ENCODE data around the gene SPTBN5.

SPTBN5 gene

DNA sequence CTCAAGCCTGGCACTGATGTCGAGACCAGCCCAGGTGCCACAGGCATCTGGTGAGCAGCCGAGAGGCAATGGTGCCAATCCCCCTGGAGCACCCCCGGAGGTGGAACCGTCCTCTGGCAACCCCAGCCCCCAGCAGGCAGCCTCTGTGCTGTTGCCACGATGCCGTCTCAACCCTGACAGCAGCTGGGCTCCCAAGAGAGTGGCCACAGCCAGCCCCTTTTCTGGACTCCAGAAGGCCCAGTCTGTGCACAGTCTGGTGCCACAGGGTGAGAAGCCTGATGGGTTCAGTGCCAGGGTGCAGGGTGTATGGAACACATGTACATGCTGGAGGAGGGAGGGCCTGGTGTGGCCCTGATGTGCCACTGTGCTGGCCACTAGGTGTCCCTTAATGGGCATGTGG, 70.9 kb downstream of the SPTBN5 start:
- DNase-seq = no peak

DNA sequence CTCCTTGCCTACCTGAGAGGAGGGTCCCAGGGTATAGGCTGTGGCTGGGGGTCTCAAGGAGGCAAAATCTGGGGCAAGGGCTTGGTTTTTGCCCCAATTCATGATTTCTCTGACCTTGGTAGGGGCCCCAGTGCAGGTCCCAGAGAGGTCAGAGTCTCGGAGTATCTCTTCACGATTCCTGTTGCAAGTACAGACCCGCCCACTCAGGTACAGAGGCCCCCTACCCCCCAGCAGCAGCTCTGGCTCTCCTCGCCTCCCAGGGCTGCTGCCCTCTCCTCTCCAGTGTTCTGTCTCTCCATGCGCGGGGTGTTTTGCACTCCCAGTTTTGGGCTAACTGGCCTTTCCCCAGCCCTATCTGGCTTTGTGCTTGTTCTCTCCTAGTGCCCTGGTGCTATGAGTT, 71.4 kb downstream of the SPTBN5 start:
- DNase-seq = no peak

DNA sequence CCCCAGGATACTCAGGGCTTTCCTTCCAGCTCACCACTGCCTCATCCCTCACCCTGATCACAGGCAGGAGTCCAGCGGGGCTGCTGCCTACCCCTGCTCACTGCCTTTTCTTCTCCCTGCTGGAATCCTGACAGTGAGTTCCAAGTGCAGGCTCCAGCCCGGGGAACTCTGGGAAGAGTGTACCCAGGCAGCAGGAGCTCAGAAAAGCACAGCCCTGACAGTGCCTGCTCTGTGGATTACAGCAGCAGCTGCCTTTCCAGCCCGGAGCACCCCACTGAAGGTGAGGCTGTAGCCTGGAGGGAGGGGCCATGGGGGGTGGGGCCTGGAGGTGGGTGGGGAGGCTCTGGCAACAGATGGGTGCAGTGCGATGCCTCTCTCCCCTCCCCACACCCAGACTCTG, 72.0 kb downstream of the SPTBN5 start:
- DNase-seq = no peak

DNA sequence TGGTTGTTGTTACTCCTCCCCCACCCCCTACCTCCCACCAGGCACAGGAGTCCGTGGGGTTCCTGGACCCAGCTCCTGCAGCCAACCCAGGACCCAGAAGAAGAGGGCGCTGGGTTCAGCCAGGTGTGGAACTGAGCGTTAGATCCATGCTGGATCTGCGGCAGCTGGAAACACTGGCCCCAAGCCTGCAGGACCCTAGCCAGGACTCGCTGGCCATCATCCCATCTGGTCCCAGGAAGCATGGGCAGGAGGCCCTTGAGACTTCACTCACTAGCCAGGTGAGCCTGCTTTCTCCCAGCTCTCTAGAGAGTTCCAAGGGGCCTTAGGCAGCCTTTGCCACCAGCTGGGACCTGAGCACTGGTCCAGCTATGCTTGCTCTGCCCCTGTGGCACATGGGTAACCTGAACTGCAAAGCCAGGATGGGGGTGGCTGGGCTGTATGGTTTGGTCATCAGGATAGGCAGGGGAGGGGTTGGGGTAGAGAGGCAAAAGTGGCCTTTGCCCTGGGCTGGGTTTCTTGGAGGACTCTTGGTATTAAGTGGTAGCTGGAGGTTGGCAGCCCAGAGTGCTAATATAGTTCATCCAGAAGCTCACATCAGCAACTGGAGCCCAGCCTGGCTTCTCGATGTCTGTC, 72.9 kb downstream of the SPTBN5 start:
- no peak for DNase-seq

DNA sequence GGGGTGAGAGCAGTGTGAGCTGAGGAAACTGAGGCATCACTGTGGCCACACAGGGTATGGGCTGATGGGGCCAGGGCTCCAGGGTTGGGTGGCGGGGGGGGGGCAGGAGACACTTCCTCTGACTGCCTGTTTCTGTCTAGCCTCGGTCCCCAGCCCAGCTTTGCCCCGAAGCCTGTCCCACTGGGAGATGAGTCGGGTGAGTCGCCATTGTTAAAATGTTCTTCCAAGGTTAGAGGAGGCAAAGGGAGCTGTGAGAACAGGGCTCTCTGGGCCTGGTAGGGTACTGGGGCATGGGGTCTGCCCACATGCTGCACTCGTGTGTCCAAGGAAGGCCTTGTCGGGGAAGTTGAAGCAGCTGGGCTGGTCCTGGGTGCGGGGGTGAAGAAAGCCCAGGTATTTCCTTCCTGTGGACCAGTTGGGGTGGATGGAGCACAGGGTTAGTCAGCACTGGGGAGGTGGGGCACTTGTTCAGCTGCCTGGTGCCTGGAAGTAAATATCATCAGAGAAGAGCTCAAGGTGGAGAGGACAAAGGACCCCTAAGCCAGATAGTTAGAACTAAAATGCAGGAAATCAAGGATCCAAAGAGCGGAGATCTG, 74.3 kb downstream of the SPTBN5 start:
- no peak for DNase-seq

DNA sequence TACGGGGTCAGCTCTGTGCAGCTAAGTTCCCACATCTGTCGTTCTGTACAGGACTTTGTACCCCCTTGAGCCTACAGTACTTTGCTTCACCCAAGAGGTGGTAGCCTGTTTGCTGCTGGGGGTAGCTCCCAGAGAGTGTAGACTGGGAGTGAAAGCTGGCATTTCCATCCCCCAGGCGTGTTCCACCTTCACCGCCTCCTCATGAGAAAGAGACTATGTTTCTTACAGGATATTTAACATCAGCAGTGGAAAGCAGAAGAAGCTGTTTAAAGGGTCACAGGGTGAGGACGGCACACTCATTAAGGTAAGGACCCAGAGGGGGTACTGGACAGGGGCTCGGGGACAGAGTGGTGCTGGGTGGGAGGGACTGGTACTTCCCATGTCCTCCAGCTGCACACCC, 76.1 kb downstream of the SPTBN5 start:
- no peak for DNase-seq

DNA sequence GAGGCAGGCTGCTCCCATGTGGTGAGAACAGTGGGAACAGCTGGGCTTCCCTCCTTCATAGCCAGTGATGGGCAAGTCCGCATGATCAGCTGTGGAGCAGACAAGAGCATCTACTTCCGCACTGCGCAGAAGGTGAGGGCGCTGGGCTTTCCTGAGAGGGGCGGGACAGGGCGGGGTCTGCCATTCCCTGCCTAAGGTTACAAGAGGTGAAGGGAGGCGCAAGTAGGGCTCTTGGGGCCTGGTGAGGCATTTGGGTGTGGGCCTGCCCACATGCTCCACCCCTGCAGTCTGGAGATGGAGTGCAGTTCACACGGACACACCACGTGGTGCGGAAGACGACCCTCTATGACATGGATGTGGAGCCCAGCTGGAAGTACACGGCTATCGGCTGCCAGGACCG, 76.5 kb downstream of the SPTBN5 start:
- DNase-seq = no peak

DNA sequence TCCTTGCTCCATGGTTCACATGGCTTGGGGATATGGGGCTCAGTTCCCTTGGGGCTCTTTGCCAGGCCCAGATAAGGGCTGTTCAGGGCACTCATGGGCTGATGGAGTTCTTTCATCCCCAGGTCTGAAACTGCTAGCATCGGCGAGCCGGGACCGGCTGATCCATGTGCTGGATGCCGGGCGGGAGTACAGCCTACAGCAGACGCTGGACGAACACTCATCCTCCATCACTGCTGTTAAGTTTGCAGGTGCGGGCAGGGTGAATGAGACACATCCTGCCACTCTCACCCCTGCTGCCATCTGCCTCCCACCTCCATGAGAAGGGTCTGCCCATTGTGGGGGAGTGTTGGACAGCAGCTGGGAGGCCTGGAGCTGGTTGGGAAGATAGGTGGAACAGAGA, 77.1 kb downstream of the SPTBN5 start:
- no peak for DNase-seq

DNA sequence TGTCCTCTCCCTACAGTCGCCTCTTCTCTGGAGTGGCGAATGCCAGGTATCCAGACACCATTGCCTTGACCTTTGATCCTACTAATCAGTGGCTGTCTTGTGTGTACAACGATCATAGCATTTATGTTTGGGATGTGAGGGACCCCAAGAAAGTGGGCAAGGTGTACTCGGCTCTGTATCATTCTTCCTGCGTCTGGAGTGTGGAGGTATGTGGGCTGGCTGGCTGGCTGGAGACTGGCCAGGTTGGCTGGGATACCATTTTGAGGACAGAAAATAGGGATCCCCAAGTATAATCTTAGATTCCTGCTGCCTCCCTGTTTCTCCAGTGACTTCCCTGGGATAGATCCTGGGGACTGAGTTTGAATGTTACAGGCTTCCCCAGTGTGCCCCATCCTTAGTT, 79.3 kb downstream of the SPTBN5 start:
- no peak for DNase-seq

DNA sequence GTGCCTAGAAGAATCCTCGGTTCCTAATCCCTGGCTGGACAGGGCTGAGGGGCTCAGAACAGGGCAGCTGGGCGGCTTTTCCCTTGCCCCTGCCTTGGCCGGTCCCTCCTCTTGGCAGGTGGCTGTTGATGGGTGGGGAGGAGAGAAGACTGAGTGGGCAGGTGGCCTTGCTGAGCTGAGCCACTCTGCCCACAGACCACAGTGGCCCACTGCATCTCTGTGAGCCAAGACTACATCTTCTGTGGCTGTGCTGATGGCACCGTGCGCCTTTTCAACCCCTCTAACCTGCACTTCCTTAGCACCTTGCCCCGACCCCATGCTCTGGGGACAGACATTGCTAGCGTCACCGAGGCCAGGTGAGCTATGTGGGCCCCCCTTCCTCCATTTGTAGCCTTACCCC, 80.4 kb downstream of the SPTBN5 start:
- DNase-seq = no peak

DNA sequence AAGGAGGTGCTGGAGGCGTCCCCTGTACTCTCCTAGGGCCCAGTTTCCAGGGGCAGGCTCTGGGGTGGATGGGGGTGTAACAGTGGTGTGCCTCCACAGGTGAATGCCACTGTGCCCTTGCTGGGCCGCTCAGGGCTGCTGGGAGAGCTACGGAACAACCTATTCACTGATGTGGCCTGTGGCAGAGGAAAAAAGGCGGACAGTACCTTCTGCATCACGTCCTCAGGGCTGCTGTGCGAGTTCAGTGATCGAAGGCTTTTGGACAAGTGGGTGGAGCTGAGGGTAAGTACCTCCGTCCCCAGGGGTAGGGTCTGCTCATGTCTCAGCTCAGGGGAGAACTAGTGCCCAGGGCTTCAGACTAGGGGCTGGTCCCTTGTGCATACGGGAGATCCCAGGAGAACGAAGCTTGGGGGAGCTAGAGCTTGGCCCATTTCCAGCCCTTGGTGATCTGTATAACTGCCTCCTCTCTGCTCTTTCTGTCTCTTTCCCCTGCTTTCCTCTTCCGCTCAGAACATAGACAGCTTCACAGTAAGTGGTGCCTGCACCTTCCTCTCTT, 81.0 kb downstream of the SPTBN5 start:
- no peak for DNase-seq

DNA sequence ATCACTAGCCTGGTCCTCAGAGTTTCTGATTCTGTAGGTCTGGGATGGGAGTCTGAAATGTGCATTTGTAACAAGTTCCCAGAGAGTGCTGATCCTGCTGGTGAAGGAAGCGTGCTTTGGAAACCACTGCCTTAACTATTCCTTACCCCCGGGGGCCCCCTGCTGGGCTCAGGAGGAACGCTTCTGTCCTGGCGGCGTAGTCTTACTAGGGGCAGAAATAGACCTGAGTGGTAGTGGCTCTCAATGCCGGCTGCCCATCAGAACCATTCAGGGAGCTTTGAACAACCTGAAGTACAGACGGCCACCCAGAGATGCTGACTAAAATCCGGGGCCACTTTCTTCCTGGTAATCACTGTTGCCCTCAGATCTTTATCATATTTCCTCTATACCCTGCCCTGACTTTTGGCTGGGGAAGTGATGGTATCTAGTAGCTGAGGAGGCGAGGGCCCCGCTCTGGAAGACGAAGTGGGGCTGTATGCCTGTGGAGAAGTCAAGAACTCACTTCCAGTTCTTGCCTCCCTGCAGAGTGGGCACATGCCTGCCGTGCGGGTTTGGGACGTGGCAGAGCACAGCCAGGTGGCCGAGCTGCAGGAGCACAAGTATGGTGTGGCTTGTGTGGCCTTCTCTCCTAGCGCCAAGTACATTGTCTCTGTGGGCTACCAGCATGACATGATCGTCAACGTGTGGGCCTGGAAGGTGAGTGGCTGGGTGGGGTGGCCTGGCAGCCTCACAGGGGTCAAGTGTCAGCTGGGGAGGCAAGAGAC, 82.2 kb downstream of the SPTBN5 start:
- DNase-seq = peak; percentile 92

DNA sequence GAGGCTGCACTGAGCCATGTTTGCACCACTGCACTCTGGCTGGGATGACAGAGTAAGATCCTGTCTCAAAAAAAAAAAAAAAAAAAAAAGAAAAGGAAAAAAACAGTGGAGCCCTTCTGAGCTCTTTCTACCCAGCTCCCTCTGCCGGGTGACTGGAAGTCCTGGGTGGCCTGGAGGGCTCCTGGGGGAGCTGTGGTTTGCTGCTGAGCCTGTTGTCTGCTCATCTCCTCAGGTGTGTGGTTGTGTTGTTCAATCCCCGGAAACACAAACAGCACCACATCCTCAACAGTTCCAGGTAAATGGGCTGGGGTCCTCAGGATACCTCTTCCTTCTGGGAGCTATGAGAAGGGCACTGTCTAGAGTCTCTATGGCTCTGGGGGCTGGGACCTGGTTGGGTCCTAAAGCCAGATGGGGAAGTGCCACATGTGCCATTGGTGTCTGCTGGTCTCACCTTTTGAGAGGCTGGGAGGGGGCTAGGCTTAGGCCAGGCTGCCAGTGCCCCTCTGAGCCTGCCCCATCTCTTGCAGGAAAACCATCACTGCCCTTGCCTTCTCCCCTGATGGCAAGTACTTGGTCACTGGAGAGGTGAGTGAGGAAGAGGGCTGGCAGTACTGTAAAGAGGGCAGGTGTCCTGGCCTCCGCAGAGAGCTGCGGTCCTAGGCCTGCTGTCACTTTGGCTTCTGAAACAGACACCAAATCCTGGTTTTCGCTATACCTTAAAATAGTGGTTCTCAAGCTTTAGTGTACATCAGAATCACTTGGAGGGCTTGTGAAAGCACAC, 83.0 kb downstream of the SPTBN5 start:
- no peak for DNase-seq

DNA sequence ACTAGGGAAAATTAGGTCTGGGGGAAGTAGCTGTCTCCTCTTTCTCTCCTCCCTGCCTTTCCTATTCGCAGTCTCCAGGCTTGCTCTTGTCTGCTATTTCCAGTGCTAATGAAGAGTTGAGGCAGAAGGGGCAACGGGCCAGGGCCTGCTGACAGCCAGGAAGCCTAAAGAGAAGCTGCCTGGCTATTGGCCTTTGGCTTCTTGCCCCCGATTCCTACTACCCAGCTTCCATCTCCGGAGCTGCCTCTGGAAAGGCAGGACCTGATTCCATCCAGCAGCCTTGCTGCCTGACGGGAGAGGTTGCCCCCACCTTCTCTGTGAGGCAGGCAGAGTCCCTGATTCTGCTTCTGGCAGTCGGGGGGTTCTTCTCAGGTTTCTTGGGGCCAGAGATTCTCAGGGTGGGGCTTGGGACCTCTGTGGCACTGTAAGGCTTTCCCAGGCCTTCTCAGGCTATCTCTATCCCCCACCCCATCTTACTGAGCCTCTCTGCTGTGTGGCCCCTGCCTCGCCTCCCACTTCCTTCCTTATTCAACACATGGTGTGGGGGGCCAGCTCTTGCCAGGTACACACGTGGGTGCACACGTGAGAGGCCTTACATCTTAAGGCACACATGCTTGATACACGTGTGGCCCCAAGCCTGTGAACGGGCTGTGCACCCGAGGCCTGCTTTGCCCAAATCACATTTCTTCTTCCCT, 84.2 kb downstream of the SPTBN5 start:
- no peak for DNase-seq

DNA sequence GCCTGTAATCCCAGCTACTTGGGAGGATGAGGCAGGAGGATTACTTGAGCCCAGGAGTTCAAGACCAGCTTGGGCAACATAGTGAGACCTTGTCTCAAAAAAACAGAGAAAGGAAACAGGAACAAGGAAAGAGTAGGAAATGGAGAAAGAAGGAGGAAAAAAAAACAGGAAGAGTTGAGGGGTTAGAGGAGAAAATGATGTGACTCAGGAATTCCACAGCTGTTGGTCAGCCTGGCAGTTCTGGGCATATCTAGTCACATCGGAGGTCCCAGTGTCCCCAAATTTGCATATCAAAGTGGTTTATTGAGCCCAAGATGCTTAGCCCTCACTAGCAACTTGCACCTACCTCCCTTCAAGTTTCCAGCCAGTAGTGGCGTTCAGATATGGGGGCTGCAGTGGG, 84.7 kb downstream of the SPTBN5 start:
- no peak for DNase-seq

DNA sequence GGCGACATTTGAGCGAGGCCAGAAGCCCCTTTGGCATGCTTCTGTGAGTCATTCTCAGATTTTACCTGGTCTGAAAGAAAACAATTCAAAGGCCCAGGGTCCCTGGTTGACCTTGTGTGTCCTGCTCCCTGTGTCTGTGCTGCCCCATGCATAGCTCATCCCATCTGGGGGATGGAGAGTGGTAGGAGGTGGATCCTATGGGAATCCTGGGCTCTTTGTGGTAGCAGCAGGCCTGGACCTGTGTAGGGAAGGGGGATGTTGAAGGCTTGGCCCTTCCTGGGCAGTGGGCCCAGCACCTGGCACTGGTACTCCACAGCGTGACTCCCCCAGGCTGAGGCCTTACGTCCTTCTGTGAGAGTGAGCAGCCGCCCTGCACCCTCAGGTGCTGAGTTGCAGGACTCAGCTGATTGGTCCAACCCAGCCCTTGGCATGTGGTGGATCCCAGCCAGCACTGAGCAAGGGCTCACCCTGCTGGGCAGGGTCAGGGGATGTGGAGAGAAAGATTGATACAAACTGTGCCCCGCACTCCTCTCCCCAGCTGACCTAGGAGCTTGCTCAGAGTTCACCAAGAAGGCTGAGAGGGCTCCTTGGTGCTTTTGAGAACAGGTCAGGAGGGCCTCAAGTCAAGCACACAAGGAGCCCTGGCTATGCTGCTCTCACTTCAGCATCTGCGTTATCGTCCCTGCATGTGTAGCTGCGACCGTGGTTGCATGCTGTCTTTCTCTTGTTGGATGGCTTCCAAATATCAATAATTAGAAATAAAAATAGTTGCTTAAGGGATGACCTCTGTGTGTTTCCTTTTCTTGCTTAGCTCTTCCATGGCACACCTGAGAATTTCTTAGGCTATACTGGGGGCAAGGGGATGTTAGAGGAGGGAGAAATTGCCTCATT, 87.3 kb downstream of the SPTBN5 start:
- DNase-seq = peak; percentile 87

DNA sequence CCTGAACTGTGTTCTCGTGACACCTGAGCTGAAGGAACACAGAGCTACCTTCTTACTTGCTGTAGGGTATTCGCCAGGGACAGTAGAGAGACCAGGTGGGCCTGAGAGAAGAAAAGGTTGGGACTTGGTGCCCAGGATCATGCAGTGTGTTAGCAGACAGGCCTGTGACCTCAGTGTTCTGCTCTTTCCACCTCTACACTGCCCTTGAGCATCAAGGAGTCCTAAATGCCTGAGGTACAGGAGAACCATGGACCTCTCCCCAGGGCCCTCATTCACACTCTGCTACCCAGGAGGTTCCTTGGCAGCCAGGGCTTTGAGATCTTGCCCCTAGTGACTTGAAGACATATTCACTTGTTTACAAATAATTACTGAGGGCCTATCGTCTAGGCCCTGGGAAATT, 88.1 kb downstream of the SPTBN5 start:
- peak; percentile 53 for DNase-seq

DNA sequence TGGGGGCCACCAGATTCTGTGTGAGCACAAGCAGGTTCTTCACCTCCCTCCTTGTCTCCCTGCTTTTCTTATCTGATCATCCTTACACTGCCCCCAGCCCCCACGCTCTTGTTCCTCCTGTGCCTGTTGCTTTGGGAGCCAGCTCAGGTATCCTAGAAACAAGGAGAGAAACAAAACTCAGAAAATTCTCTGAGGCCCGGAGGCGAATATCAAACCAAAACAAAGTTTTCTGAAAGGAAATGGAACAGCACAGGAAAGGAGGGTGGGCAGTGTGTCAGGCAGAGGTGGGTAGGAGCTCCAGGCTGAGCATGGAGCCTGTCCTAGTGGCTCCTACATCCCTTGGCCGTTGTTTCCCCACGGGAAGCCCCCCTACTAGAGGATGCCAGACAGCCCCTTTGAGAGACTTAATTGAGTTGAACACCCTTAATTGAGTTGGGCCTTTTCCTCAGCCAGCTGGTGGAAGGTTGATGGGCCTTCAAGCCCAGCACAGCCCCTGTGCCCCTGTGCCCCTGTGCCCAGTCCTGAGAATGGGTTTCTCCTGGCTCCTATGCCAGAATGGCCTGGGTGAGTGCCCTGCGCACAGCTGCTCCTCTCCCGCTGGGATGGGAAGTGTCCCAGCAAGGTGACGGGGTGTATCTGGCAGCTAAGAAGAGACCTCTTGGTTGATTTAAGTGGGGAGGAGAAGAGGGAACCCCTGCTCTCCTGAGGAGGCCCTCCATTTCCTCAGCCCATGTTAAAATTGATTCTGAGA, 88.8 kb downstream of the SPTBN5 start:
- peak; percentile 50 for DNase-seq

DNA sequence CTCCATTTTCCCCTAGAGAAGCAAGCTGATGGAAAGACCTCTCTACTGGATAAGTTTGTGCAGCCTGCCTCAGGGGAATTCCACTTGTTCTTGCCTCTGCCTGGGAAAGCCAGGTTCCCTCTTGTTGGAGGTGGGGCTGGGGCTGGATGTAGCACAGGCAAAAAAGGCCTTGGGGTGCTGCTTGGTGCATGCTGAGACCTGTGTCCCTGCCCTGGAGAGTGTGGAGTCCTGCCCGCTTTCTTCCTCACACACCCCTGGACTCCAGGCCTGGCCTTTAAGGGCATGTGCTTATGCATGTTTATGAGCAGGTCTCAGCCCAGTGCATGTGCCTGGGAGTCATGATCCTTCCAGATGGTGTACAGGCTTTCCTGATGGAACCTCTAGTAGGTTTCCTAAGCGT, 89.5 kb downstream of the SPTBN5 start:
- peak; percentile 85 for DNase-seq

DNA sequence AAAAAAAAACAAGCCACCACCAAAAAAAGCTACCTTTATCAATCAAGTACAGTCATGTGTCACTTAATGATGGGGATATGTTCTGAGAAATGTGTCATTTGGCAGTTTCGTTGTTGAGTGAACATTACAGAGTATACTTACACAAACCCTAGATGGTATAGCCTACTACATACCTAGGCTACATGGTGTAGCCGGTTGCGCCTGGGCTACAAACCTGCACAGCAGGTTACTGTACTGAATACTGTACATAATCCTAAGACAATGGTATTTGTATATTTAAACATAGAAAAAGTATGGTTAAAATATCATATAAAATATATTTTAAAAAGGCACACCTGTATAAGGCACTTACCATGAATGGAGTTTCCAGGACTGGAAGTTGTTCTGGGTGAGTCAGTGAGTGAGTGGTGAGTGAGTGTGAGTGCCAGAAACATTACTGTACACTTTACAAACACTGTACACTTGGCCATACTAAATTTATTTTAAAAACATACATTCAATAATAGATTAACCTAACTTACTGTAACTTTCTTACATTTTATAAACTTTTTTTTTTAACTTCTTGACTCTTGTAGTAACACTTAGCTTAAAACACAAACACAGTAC, 91.9 kb downstream of the SPTBN5 start:
- no peak for DNase-seq

All from islet precursor cell (in vitro differentiated cells).